AG04449 (cell line): ENCODE data around the gene C1QTNF8.

ENCODE experiments used
- CTCF ChIA-PET: fragments of 350-600 bp; formaldehyde crosslinking; extraction: SDS; loops from one replicate; lab custom pipeline; 2021; ENCODE audit warnings: antibody characterized with exemption; lab: Yijun Ruan, JAX
- POLR2A ChIA-PET: fragments of 400-600, 350-600 bp; formaldehyde crosslinking; extraction: SDS; loops from one replicate; lab custom pipeline; 2020; ENCODE audit warnings: antibody characterized with exemption, inconsistent platforms; lab: Yijun Ruan, JAX
- DNase-seq: peaks from one replicate; pipeline ENCODE4 v3.0.0-alpha.2; 2010; ENCODE audit warnings: low read depth, low spot score
- H3K4me3 ChIP-seq: 2 replicates; pipeline ENCODE4 v1.5.1; 2011; ENCODE audit warnings: low read depth, mild to moderate bottlenecking, control low read depth, low read length
- TF ChIP-seq, protein P1 (sequence below): IDR thresholded peaks from one replicate; pipeline ENCODE4 v1.5.1; 2011; ENCODE audit warnings: mild to moderate bottlenecking, moderate library complexity, low read length, control low read depth, inconsistent platforms; ENCODE audit not compliant: insufficient read depth; ENCODE audit errors: missing control alignments

Gene C1QTNF8

DNA sequence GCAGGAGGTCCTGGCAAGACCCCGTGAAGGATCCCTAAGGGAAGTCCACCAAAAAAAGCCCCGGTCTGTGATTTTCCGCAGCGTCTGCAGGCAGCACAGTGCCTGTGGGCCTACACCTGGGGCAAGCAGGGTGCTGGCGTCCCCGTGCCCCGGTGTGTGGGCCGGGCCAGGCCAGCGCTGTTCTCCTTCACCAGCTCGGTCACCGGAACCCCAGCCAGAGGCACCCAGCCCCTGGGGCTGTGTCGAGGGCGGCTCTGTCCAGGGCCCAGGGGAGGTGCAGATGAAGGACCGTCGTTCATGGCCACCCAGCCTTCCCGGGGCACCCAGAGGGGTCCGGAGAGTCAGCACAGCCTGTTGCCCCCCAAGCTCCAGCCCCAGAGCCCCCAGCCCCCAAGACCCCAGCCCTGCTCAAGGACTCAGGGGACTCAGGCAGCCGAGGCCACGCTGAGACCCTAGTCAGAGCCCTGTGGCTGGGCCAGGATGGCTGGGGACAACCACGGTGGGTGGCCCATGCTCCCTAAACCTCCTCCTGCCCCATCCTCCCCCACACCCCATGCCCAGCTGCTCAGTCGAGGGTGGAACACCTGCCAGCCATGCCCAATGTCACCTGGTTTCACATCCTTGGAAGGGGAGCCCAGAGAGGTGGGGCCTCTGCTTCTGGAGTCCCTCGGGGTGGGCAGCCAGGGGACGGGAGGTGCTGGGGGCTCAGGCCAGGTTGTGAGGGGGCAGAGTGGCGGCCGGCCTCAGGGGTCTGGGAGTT, 5.7 kb upstream of the C1QTNF8 start:
- POLR2A ChIA-PET: no interaction called here
- H3K4me3 ChIP-seq: no peak overlapping the region
- DNase-seq: no peak
- TF ChIP-seq, protein P1, sequence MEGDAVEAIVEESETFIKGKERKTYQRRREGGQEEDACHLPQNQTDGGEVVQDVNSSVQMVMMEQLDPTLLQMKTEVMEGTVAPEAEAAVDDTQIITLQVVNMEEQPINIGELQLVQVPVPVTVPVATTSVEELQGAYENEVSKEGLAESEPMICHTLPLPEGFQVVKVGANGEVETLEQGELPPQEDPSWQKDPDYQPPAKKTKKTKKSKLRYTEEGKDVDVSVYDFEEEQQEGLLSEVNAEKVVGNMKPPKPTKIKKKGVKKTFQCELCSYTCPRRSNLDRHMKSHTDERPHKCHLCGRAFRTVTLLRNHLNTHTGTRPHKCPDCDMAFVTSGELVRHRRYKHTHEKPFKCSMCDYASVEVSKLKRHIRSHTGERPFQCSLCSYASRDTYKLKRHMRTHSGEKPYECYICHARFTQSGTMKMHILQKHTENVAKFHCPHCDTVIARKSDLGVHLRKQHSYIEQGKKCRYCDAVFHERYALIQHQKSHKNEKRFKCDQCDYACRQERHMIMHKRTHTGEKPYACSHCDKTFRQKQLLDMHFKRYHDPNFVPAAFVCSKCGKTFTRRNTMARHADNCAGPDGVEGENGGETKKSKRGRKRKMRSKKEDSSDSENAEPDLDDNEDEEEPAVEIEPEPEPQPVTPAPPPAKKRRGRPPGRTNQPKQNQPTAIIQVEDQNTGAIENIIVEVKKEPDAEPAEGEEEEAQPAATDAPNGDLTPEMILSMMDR: no peak
- CTCF ChIA-PET: no interaction called here

DNA sequence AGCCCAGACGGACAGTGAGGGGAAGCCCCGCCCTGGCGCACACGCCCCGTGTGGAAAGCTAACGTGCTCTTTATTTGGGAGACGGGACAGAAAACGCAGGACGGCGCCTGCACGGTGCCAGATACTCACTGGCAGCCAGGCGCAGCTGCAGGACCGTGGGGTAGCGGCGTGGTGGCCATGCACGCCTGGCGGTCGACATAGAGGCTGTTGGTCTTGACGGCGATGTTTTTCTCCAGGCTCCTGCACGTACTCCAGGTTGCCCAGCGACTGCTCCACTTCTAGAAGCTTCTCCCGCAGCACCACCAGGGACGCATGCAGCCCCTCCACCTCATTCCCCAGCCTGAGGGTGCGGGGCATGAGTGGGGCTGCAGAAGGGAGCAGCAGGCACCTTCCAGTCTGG, 5.1 kb upstream of the C1QTNF8 start:
- no peak overlapping the region for H3K4me3 ChIP-seq
- ChIA-PET CTCF (no interaction called here), POLR2A (no interaction called here)
- DNase-seq: no peak
- TF ChIP-seq, protein P1: no peak

DNA sequence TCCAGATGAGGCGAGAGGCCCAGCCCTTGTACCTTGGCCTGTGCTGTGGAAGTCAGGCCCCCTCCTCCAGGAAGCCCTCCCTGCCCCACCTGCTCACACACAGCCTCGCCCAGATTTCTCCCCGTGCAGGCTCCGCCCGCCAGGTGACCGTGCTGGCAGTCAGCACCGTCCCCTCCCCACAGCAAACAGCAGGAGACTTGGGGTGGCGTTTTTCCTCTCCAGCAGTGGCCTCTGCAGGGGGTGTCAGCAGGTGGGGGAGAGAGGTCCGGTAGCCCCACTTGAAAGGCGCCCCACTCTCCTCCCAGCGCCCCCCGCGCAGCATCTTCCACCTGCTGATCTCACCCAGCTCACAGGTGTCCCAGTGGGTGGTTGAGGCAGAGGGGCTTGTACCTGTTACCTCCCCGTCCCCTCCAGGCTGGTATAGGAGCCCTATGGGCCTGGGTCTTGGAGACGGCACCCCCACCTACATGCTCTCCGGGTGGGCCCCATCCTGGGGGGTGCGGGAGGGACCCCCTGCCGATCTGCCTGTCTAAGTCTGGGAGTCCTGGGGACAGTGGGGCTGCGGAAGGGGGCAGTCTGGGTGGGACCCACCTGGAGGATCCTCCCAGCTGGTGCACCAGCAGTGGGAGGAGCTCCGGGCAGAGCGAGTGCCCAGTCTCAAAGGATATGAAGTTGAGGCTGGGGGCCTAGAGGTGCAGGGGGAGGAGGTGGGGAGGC, 4.2 kb upstream of the C1QTNF8 start:
- no peak overlapping the region for H3K4me3 ChIP-seq
- TF ChIP-seq, protein P1: no peak
- no peak for DNase-seq
- ChIA-PET POLR2A (no interaction called here), CTCF (interaction anchor here (1.2 kb wide), 1 partner anchor 42 kb away, joined by 4 read pairs; no protein-coding TSS in a partner anchor)

DNA sequence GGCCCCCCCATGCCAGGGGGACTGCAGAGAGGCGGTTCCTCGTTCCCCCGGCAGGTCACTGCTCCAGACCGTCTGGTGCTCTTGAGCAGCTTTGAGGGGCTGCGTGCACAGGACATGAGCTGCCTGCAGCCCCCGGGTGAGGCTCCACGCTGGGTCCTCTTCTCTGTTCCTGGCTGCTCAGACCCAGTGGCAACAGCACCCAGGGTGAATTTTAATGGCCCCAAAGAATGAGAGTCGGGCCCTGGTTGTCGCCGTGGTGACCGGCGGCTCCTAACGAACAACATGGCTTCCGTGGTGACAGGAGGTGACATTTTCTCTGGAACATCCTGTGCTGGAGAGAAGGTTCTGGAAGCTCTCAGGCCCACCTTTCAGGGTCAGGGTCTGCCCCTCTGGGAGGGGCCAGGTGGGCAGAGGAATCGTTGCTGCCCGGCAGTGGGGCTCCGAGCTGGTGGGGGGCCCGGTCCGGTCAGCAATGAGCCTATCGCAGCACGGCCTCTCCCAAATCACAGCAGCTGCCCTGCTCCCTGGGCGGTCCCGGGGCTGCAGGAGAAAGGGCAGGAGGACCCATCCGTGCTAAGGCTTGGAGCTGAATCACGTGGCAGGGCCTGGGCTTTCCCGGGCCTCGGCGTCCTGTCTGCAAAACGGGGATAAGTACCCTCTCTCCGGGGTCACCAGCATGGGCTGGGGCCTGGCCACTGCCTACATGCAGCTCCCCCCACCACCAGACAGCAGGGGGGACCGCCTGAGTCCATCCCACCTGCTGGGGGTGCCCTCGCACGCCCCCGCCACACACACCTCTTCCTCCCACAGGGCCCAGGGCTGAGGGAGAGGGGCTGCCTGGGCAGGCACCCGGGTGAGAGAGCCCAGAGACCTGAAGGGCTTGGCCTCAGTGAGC, 3.4 kb upstream of the C1QTNF8 start:
- CTCF ChIA-PET: interaction anchor here (0.7 to 1.2 kb wide), 2 partner anchors 42 to 385 kb away, joined by 3 to 4 read pairs; no protein-coding TSS in a partner anchor
- TF ChIP-seq, protein P1: no peak
- POLR2A ChIA-PET: no interaction called here
- no peak overlapping the region for H3K4me3 ChIP-seq
- DNase-seq: no peak

DNA sequence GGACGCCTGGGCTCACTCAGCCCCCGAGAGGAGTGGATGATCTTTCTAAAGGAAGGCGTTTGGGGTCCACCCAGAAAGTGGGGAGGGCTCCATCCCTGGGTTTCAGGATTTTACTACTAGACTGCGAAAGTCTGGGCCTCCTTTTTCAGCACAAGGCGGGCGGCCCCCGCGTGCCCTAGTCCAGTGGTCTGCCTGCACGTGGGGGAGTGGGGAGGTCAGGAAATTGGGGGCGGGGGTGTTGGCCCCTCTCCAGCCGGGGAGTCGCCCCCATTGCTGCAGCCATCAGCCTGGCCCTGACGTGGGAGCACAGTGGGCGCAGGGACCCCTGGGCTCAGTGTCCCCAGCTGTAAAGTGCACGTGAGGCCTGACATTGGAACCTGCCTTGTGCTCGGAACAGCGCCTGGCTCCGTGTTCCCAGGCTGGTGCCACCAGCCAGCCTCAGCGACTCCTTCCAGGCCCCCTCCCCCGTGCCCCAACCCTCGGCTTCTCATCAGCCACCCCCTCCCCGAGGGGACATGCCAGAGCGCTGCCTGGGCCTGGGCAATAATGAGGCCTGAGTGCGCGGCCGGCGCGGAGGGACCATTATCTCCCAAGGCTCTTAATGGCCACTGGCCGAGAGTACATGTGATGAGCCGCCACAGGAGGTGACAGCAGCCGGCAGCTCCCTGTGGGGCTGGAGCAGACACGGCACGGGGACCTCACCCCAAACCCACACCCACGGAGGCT, 2.4 kb upstream of the C1QTNF8 start:
- POLR2A ChIA-PET: no interaction called here
- TF ChIP-seq, protein P1: no peak
- no peak overlapping the region for H3K4me3 ChIP-seq
- DNase-seq: no peak
- CTCF ChIA-PET: no interaction called here
